CD4-positive, alpha-beta T cell (primary cell): Measurements from ENCODE around the gene BDH1. TPM values are rescaled to one million over a fixed set of nuclear protein-coding genes. Genes with fewer than 3 reads are reported as not detected.

Experiments
- ATAC-seq: fragments of 200-7000 bp; cut with Tn5 transposase; one replicate; pipeline ENCODE4 v1.10.0; 2022; ENCODE audit warnings: mild to moderate bottlenecking; ENCODE audit not compliant: poor library complexity
- CTCF ChIA-PET: fragments of 350-600 bp; sonication (Branson Sonifier 250); formaldehyde crosslinking; loops from one replicate; lab custom pipeline; 2021; ENCODE audit warnings: antibody characterized with exemption, inconsistent platforms; lab: Charles Lee
- POLR2A ChIA-PET: fragments of 350-600 bp; sonication (Branson Sonifier 250); formaldehyde crosslinking; loops from one replicate; lab custom pipeline; 2021; ENCODE audit warnings: antibody characterized with exemption, inconsistent platforms; lab: Charles Lee
- DNase-seq, 14 experiments: peaks; one replicate each; pipeline ENCODE4 v3.0.0-alpha.2; 2013 to 2020; ENCODE audit warnings: mixed read lengths in 2 of 14
- H3K27ac ChIP-seq, 2 donors: one replicate each; pipeline versions ENCODE4 v1.5.1 to v1.7.0; 2013; ENCODE audit warnings: low read length in 2 of 2, low read depth in 1 of 2, mild to moderate bottlenecking in 1 of 2
- H3K27me3 ChIP-seq, 2 experiments: 1 replicate in 1 of 2; 2 replicates in 1 of 2; pipeline versions ENCODE4 v1.6.1 to v1.7.0; 2013; ENCODE audit warnings: low read length in 2 of 2, control low read depth in 1 of 2, mild to moderate bottlenecking in 1 of 2, moderate library complexity in 1 of 2; ENCODE audit not compliant: insufficient read depth in 2 of 2, control insufficient read depth in 1 of 2
- H3K36me3 ChIP-seq: one replicate; pipeline ENCODE4 v1.6.1; 2013; ENCODE audit warnings: low read length, control low read depth; ENCODE audit not compliant: insufficient read depth
- H3K4me1 ChIP-seq: one replicate; pipeline ENCODE4 v1.6.1; 2013; ENCODE audit warnings: low read length, control low read depth; ENCODE audit not compliant: insufficient read depth
- H3K4me3 ChIP-seq: one replicate; pipeline ENCODE4 v1.5.1; 2013; ENCODE audit warnings: mild to moderate bottlenecking, low read length, moderate library complexity
- H3K9me3 ChIP-seq, 2 experiments: 1 replicate in 1 of 2; 2 replicates in 1 of 2; pipeline versions ENCODE4 v1.6.1 to v1.7.0; 2013; ENCODE audit warnings: low read length in 2 of 2, mild to moderate bottlenecking in 2 of 2, control low read depth in 1 of 2, moderate library complexity in 1 of 2; ENCODE audit not compliant: control insufficient read depth in 1 of 2, insufficient read depth in 1 of 2
- H3K27ac Mint-ChIP-seq: one replicate; pipeline ENCODE4 v1.8.0; 2020; ENCODE audit warnings: mixed read lengths
- H3K27me3 Mint-ChIP-seq: one replicate; pipeline ENCODE4 v1.8.0; 2021; ENCODE audit warnings: mixed read lengths
- H3K36me3 Mint-ChIP-seq: one replicate; pipeline ENCODE4 v1.8.0; 2021; ENCODE audit warnings: low read depth, mixed read lengths
- H3K4me1 Mint-ChIP-seq: one replicate; pipeline ENCODE4 v1.8.0; 2021; ENCODE audit warnings: low read depth, mixed read lengths
- H3K4me3 Mint-ChIP-seq: one replicate; pipeline ENCODE4 v1.8.0; 2020; ENCODE audit warnings: mild to moderate bottlenecking, mixed read lengths
- H3K9me3 Mint-ChIP-seq: one replicate; pipeline ENCODE4 v1.8.0; 2020; ENCODE audit warnings: mixed read lengths
- intact Hi-C, 2 experiments: fragments of 100-400 bp; cut with DNase I in 1 of 2; cut with micrococcal nuclease in 1 of 2; formaldehyde crosslinking; loops; one replicate each; pipeline versions ENCODE4 v1.15.1 to v1.9.0; 2023 to 2025; cut with DNase I, micrococcal nuclease
- total RNA-seq, 174 experiments: library from RNA in 2 of 174; stranded (reverse) in 2 of 174; gene quantifications; one replicate each; pipeline ENCODE4 v1.2.3 and lab custom pipeline; 2021 to 2026
- TF ChIP-seq, protein P1 (sequence below): fragments of 200-600 bp; IDR thresholded peaks from one replicate; pipeline ENCODE4 v1.8.0; 2022; ENCODE audit warnings: antibody characterized with exemption, mild to moderate bottlenecking

The BDH1 gene
- total RNA-seq, 2 experiments from 2014 or later: 17.7 to 22.2 TPM

DNA sequence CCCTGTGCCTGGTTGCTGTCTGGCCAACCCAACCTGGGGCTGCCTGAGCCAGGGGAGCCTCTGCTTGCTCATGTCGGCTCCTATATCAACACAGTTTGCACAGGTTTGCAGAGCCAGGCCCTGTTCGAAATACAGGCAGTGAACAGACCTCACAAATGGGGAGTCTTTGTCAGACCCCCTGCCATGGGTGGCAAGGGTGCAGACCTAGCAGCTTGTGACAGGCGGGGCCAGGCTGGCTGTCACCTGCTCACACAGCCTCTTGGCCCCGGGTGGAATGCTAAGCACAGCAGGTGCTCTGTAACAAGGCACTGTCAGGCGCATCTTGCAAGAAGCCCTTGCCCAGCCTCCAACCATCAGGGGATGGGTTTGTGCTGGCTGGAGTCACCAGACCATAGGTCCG is 47.3 kb downstream of the BDH1 start:
- intact Hi-C loops: no loop called here
- Histone ChIP-seq H3K9me3 (no peaks in the 10 kb centered on the region), H3K36me3 (peaks cover 14% of the 10 kb centered on the region), H3K27ac (no peak overlapping the region), H3K4me1 (peaks cover 8% of the 10 kb centered on the region), H3K27me3 (no peaks in the 10 kb centered on the region), H3K4me3 (no peak overlapping the region)
- Mint-ChIP-seq H3K4me1 (peaks cover 3% of the 10 kb centered on the region), H3K27ac (no peak overlapping the region), H3K36me3 (peaks cover 18% of the 10 kb centered on the region), H3K9me3 (no peaks in the 10 kb centered on the region), H3K27me3 (no peaks in the 10 kb centered on the region), H3K4me3 (no peak overlapping the region)
- ATAC-seq: no peak
- no peak for DNase-seq
- CTCF ChIA-PET: no interaction called here
- TF ChIP-seq, protein P1, sequence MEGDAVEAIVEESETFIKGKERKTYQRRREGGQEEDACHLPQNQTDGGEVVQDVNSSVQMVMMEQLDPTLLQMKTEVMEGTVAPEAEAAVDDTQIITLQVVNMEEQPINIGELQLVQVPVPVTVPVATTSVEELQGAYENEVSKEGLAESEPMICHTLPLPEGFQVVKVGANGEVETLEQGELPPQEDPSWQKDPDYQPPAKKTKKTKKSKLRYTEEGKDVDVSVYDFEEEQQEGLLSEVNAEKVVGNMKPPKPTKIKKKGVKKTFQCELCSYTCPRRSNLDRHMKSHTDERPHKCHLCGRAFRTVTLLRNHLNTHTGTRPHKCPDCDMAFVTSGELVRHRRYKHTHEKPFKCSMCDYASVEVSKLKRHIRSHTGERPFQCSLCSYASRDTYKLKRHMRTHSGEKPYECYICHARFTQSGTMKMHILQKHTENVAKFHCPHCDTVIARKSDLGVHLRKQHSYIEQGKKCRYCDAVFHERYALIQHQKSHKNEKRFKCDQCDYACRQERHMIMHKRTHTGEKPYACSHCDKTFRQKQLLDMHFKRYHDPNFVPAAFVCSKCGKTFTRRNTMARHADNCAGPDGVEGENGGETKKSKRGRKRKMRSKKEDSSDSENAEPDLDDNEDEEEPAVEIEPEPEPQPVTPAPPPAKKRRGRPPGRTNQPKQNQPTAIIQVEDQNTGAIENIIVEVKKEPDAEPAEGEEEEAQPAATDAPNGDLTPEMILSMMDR: no peak
- POLR2A ChIA-PET: no interaction called here

DNA sequence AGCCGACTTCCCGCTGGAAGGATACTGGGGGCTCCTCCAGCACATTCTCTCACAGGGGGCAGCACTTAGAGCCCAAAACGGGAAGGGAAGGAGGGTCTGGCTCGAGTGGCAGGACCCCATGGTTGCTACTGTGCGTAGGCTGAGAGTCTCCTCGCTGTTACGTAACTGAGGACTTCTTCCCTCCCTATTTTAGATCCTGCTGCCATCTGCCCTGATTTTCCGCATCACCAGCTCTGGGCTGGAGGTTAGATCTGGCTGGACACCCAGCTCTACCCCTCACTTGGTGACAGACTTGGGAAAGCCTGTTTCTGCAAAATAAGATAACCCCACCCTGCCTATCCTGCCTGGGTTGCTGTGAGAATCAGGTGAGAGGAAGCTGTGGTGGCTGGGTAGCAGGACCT is 47.7 kb downstream of the BDH1 start:
- no peak overlapping the region for H3K4me3 Mint-ChIP-seq
- Histone ChIP-seq H3K27ac (no peak overlapping the region), H3K4me3 (no peak overlapping the region), H3K9me3 (no peaks in the 10 kb centered on the region), H3K36me3 (peaks cover 13% of the 10 kb centered on the region), H3K4me1 (peaks cover 8% of the 10 kb centered on the region), H3K27me3 (no peaks in the 10 kb centered on the region)
- no peak for ATAC-seq
- TF ChIP-seq, protein P1: no peak
- DNase-seq: no peak
- ChIA-PET CTCF (no interaction called here), POLR2A (no interaction called here)
- peaks cover 18% of the 10 kb centered on the region for H3K36me3 Mint-ChIP-seq
- intact Hi-C loops: no loop called here
- no peaks in the 10 kb centered on the region for H3K9me3 Mint-ChIP-seq
- peaks cover 3% of the 10 kb centered on the region for H3K4me1 Mint-ChIP-seq
- no peak overlapping the region for H3K27ac Mint-ChIP-seq
- no peaks in the 10 kb centered on the region for H3K27me3 Mint-ChIP-seq

DNA sequence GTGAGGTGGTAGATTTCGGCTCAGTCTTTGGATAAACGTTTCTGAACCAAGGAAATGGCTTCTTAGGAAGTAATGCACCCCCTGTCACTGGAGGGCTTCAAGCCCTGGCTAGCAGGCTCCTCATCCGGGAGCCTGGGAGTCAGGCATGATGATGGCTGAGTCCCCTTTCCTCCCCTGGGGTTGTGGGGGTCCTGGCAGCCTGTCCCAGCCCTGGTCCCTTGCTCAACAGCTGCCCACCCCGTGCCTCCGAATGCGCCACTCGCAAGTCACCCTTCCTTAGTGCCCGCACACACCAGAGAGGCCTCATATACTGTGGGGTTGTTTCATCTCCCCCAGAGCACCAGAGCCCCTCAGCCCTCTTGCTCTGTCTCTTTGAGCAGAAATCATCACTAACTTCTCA is 48.2 kb downstream of the BDH1 start:
- TF ChIP-seq, protein P1: no peak
- no peaks in the 10 kb centered on the region for H3K9me3 Mint-ChIP-seq
- H3K27me3 Mint-ChIP-seq: no peaks in the 10 kb centered on the region
- H3K27ac Mint-ChIP-seq: no peak overlapping the region
- Histone ChIP-seq H3K4me3 (no peak overlapping the region), H3K27me3 (no peaks in the 10 kb centered on the region), H3K27ac (no peak overlapping the region), H3K36me3 (peaks cover 10% of the 10 kb centered on the region), H3K9me3 (no peaks in the 10 kb centered on the region), H3K4me1 (peaks cover 8% of the 10 kb centered on the region)
- H3K4me3 Mint-ChIP-seq: no peak overlapping the region
- ChIA-PET POLR2A (no interaction called here), CTCF (no interaction called here)
- peaks cover 14% of the 10 kb centered on the region for H3K36me3 Mint-ChIP-seq
- peaks cover 3% of the 10 kb centered on the region for H3K4me1 Mint-ChIP-seq
- ATAC-seq (no peak), DNase-seq (no peak)
- intact Hi-C loops: no loop called here
